ENCODE data around the gene NCAM2.

GRCh38 chr21:20965816-20966215, 32.4 kb upstream of the NCAM2 start:
- TF ChIP-seq CTCF (IDR thresholded peaks at IDR 0.05; ENCODE audit: low read length) (no peak), EZH2 (IDR thresholded peaks at IDR 0.05; ENCODE audit: borderline replicate concordance, low read length) (no peak)

Data from OCI-LY1 (cell line).